ENCODE measurements around the gene AOC3.
"Not testable (repeated sequence)": the region's sequence is repeated elsewhere in the genome, so short reads cannot be mapped to it uniquely, and the experiment has no call there.

Gene AOC3

GRCh38 chr17:42867694-42868261 is 16.8 kb downstream of the AOC3 start:
- not testable (repeated sequence) for DNase-seq

GRCh38 chr17:42868338-42868737 is 17.3 kb downstream of the AOC3 start:
- no peak for DNase-seq

DNA sequence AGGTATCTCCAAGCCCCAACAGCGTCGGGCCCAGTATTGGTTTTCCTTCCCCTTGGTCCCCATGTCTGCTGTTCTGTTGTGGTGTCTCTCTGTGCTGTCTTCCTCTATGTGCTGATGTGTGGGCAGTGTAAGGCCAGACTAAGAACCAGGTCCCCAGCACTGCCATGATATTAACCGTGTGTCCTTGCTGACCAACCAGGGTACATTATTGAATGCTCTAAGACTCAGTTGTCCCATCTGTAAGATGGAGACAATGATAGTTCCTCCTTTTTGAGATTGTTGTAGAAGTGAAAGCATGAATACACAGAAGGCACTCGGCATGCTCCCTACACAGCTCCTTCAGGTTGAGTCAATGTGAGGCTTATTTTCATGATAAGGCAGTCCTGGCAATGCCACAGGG is 20.6 kb downstream of the AOC3 start:
- no peak for DNase-seq

DNA sequence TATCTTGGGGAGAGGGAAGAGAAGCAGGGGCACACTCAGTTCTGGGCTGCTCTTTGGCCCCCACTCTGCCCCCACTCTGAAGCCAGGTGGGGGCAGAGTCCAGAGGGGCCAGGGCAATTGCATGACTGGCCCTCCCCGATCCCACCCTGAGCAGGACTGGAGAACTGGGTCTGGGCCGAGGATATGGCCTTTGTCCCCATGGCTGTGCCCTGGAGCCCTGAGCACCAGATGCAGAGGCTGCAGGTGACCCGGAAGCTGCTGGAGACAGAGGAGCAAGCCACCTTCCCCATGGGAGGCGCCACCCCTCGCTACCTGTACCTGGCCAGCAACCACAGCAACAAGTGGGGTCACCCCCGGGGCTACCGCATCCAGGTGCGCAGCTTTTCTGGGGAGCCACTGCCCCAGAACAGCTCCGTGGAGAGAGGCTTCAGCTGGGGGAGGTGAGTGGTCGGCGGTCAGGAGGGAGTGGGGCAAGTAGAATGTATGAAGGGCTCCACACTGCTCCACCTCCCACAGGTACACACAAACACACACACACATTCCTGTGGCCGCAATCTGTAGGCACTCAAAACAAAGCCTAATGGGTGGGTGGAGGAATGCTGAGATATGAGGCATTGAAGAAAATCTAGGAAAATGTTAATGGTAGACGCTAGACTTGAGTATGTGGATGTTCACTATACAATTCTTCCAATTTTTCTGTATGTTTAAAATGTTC is 21.4 kb downstream of the AOC3 start:
- no peak for DNase-seq

GRCh38 chr17:42873315-42873714 is 22.3 kb downstream of the AOC3 start:
- no peak for DNase-seq

GRCh38 chr17:42873932-42874695 is 23.1 kb downstream of the AOC3 start:
- not testable (repeated sequence) for DNase-seq

- DNase-seq, result no peak
These were observed 26.0 kb downstream of the AOC3 start for GRCh38 chr17:42877037-42877436.

DNA sequence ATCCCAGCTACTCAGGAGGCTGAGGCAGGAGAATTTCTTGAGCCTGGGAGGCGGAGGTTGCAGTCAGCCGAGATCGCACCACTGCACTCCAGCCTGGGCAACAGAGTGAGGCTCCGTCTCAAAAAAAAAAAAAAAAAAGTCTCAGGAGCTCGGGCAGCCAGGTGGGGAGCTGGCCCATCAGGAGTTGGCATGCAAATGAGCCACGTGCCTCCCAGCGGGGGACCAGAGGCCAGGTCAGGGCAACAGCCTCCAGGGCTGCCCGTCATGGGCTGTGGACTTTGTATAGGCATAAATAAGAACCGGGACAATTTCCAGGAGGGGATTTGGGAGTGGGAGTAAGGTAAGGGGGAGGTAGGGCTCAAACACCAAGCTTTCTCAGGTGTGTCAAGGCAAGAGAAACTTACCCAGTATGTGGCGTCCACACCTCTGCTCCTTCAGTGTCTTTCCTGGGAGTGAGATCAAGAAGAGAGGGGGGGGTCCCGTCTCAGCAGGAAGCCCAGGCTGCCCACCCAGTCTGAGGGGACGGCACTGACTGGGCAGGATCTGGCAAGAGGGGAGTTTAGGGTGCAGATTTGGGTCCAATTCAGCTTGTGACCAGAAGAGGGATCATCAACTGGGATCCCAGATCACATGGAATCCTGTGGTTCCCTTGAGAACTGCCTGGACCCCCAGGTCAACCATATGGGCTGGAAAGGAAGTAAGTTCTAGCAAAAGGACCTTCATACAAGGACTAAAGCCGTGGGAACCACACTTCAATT is 27.3 kb downstream of the AOC3 start:
- no peak for DNase-seq

- DNase-seq, result no peak
These were observed 28.1 kb downstream of the AOC3 start for GRCh38 chr17:42878924-42879595.

- DNase-seq, result no peak
These were observed 28.6 kb downstream of the AOC3 start for GRCh38 chr17:42879596-42879985.

GRCh38 chr17:42880776-42881310 is 29.8 kb downstream of the AOC3 start:
- no peak for DNase-seq

- not testable (repeated sequence) for DNase-seq
These were observed 30.7 kb downstream of the AOC3 start for GRCh38 chr17:42881706-42882105.

DNA sequence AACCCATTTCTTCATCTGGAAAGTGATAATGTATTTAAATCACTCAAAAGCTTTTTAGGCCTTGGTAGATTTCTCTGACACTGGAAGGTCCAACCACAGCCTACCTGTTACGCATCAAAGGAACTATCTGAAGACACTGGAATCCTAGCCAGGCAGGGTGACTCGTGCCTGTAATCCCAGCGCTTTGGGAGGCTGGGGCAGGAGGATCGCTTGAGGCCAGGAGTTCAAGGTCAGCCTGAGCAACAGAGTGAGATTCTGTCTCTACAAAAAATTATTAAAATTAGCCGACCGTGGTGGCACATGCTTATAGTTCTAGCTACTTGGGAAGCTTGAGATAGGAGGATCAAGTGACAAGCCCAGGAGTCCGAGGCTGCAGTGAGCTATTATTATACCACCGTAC is 31.2 kb downstream of the AOC3 start:
- no peak for DNase-seq

DNA sequence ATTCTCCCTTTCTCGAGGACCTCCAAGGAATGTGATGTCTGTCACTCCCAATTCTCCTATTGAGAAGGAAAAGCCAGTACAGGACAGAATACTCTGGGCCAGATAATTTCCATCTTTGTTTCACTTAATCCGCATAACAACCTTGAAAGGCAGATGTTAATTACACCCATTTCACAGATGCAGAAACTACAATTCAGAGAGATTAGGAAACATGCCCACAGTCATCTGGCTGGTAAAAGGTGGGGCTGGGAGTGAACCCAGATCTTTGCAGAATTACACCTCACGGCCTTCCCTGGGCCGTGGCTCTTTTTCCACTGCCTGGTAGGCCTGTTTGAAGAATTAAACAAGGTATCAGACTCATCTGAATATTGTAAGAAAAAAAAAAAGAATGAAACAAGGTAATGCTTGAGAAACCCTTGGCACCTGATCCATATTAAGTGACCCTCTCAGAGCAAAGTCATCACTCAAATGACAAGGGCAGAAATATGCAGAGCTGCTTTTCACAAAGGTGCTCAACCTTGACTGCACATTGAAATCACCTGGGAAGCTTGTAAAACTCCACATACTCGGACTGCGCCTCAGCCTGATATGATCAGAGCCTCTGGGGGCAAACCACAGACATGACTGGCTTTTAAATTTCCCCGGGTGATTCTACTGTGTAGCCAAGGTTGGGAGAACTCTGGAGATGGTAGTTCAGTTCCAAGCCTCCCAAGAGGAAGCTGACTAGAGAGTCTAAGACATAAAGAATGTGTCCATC is 33.0 kb downstream of the AOC3 start:
- DNase-seq, result no peak

GRCh38 chr17:42885806-42886205 is 34.8 kb downstream of the AOC3 start:
- DNase-seq, result not testable (repeated sequence)

DNA sequence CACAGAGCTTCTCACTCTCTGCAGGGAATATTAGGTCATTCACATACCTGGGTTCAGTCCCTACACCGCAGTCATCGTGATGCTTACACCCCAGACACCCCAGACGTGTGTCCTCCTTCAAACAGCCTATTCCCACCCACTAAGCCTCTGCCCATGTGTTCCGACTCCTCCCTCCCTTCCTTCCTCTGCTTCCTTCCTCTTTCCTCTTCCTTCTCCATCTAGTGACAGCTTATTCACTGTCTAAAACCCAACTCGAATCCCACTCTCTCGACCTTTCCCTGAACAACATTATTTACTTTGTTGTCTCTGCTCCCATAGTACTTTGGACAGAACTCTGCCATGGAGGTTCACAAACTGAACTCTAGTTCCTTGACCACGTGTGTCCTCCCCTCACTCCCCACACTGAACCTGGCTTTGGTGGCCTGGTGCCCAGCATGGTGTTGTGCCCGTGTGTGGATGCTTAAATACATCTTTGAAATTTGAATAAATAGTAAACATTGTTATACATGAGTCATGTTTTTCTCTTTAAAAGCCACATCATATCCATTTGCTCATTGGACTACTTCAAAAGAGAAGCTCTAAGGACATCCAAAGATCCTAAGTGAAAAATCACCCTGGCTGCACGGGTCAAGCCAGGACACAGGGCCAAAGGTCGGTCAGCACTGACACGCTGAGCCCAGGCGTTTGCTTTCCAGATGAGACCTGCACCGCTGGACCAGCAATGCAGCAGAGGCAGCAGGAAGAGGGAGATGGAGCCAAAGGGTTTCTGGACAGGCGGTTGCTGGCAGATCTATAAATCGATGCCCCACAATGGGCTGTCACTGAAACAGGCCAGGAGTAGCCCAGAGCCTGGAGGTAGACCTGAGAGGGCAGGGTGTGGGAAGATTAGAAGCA is 35.5 kb downstream of the AOC3 start:
- DNase-seq, result no peak

- no peak for DNase-seq
These were observed 38.8 kb downstream of the AOC3 start for GRCh38 chr17:42889809-42890208.

GRCh38 chr17:42891539-42892152 is 40.6 kb downstream of the AOC3 start:
- no peak for DNase-seq

GRCh38 chr17:42893359-42893758 is 42.4 kb downstream of the AOC3 start:
- DNase-seq, result no peak
